ENCODE measurements around the gene VILL. TPM values are rescaled to one million over a fixed set of nuclear protein-coding genes. Genes with fewer than 3 reads are reported as not detected.

Gene VILL
- total and polyA plus RNA-seq, 2 of the 8 experiments (the other 6 are each of a cell fraction or from before 2014, with no cell fraction given) = 4.1 to 4.2 TPM

- WGBS, 2 experiments (ENCODE audit: extremely low coverage in 1 of 2, insufficient coverage in 1 of 2, insufficient read length in 1 of 2, insufficient replicate concordance in 2 of 2, low coverage in 1 of 2, low lambda C conversion rate in 2 of 2, missing lambda C conversion rate in 1 of 2) = 85% methylated on average over 12 of the region's 12 CpGs; no CpG with 5 or more reads in 1 of the 2 experiments
- peaks cover 0 to 7% (median 2%) of the 10 kb centered on the region in 4 experiments; a peak in 5 of 8 replicates for H3K36me3 ChIP-seq (ENCODE audit: control insufficient read depth in 2 of 4, insufficient read depth in 4 of 4, low read length in 3 of 4)
- H4K20me1 ChIP-seq (replicated peaks in 1 of 2; ENCODE audit: control insufficient read depth in 1 of 2, insufficient read depth in 2 of 2, low read length in 2 of 2) = no peaks in the 10 kb centered on the region
- H3K4me2 ChIP-seq (ENCODE audit: insufficient read depth in 1 of 2, low read depth in 2 of 2, low read length in 2 of 2) = no peak overlapping the region
- no peak overlapping the region for H3K18ac ChIP-seq (ENCODE audit: extremely low read depth, low read length)
- no peaks in the 10 kb centered on the region for H3K27me3 ChIP-seq (replicated peaks in 1 of 4; ENCODE audit: control insufficient read depth in 3 of 4, extremely low read depth in 1 of 4, insufficient read depth in 3 of 4, low read length in 3 of 4)
- H4K8ac ChIP-seq (ENCODE audit: extremely low read depth, insufficient read depth, low read length) = no peak overlapping the region
- no peak overlapping the region for H4K5ac ChIP-seq (ENCODE audit: insufficient read length, low read depth, low read length)
- no peak overlapping the region for H3K56ac ChIP-seq (replicated peaks; ENCODE audit: insufficient read length, low read depth, low read length)
- H4K91ac ChIP-seq (replicated peaks; ENCODE audit: insufficient read length, low read length) = no peak overlapping the region
- POLR2A ChIA-PET (ENCODE audit: partially characterized antibody) = no interaction called here
- H2BK20ac ChIP-seq (ENCODE audit: low read length) = no peak overlapping the region
- no peak for TF ChIP-seq SIN3A (conservative IDR thresholded peaks at IDR 0.05 in 1 of 2, IDR thresholded peaks at IDR 0.05 in 1 of 2; ENCODE audit: low read depth in 1 of 2, low read length in 2 of 2)
- no peak overlapping the region for H3K4ac ChIP-seq (replicated peaks; ENCODE audit: insufficient read length, low read depth, low read length)
- no peak overlapping the region for H3K4me3 ChIP-seq (ENCODE audit: extremely low read depth in 1 of 4, insufficient read depth in 2 of 4, low read depth in 3 of 4, low read length in 4 of 4)
- no peak overlapping the region for H2AK5ac ChIP-seq (ENCODE audit: low read depth, low read length)
- no peak overlapping the region for H2AFZ ChIP-seq (ENCODE audit: low read length)
- CTCF ChIA-PET (ENCODE audit: partially characterized antibody) = interaction anchor here (0.7 to 8.3 kb wide), 35 partner anchors 9 to 611 kb away, joined by 3 to 134 read pairs (median 6); partner anchors contain the start of gene VILL
- no peaks in the 10 kb centered on the region for H3K79me1 ChIP-seq (ENCODE audit: low read depth, low read length)
- no peak overlapping the region for H2BK12ac ChIP-seq (ENCODE audit: low read depth, low read length)
- no peaks in the 10 kb centered on the region for H3K9me3 ChIP-seq (ENCODE audit: insufficient read depth in 2 of 2, low read depth in 1 of 2, low read length in 1 of 2)
- DNase-seq (ENCODE audit: low read depth in 1 of 2, low spot score in 2 of 2) (no peak), FAIRE-seq (no peak)
- no peak overlapping the region for H2BK5ac ChIP-seq (ENCODE audit: low read depth, low read length)
- H2BK15ac ChIP-seq (ENCODE audit: low read length) = no peak overlapping the region
- no peaks in the 10 kb centered on the region for H3K23me2 ChIP-seq (ENCODE audit: low read depth, low read length)
- H3K9ac ChIP-seq (replicated peaks in 1 of 4; ENCODE audit: extremely low read depth in 1 of 4, low read depth in 3 of 4, low read length in 3 of 4) = no peak overlapping the region
- no peak overlapping the region for H3K27ac ChIP-seq (ENCODE audit: low read depth, low read length)
- H3K23ac ChIP-seq (ENCODE audit: insufficient read length) = no peak overlapping the region
- H2BK120ac ChIP-seq (replicated peaks; ENCODE audit: low read depth, low read length) = no peak overlapping the region
- H3K4me1 ChIP-seq (replicated peaks in 1 of 4; ENCODE audit: control insufficient read depth in 3 of 4, insufficient read depth in 4 of 4, low read length in 3 of 4) = peaks cover 0 to 3% (median 0%) of the 10 kb centered on the region in 4 experiments; a peak in 1 of 7 replicates
- no peaks in the 10 kb centered on the region for H3K79me2 ChIP-seq (ENCODE audit: control insufficient read depth in 1 of 2, insufficient read depth in 2 of 2, low read length in 2 of 2)
- H3K14ac ChIP-seq (ENCODE audit: insufficient read length) = no peak overlapping the region
Measured at GRCh38 chr3:37973246-37974054, 17.1 kb upstream of the VILL start.
